GM08714 (cell line): ENCODE measurements around the gene UTP20.
A peak's percentile ranks its signal among the peaks of the same experiment; 100 is the strongest.
"Not testable (repeated sequence)": the region's sequence is repeated elsewhere in the genome, so short reads cannot be mapped to it uniquely, and the experiment has no call there.

ENCODE experiments used
- H3K4me3 ChIP-seq: fragments of 200-500 bp; sonication (Bioruptor generic); 2 replicates; pipeline ENCODE4 v1.5.1; 2014; ENCODE audit warnings: mild to moderate bottlenecking, low read length, inconsistent platforms
- ZNF274 ChIP-seq: IDR thresholded peaks from 2 replicates; pipeline ENCODE4 v1.6.1; 2012; ENCODE audit warnings: mild to moderate bottlenecking, low read depth, low read length

The UTP20 gene

GRCh38 chr12:101368016-101368415 is 88.1 kb downstream of the UTP20 start:
- no peak overlapping the region for H3K4me3 ChIP-seq
- no peak for TF ChIP-seq ZNF274

GRCh38 chr12:101372431-101372830 is 92.5 kb downstream of the UTP20 start:
- no peak overlapping the region for H3K4me3 ChIP-seq
- no peak for TF ChIP-seq ZNF274

GRCh38 chr12:101375573-101375972 is 95.7 kb downstream of the UTP20 start:
- no peak for TF ChIP-seq ZNF274
- no peak overlapping the region for H3K4me3 ChIP-seq

GRCh38 chr12:101379149-101379548 is 99.2 kb downstream of the UTP20 start:
- TF ChIP-seq ZNF274: no peak
- H3K4me3 ChIP-seq: no peak overlapping the region

- H3K4me3 ChIP-seq: not testable (repeated sequence)
These were observed 111.3 kb downstream of the UTP20 start for GRCh38 chr12:101391181-101391580.

- H3K4me3 ChIP-seq: peak overlapping the region; percentile 89
- TF ChIP-seq ZNF274: no peak
These were observed 127.1 kb downstream of the UTP20 start for GRCh38 chr12:101407049-101407435.

GRCh38 chr12:101407436-101408345 is 127.8 kb downstream of the UTP20 start, which contains the start of gene ARL1:
TSS of gene ARL1 (minus strand) at chr12:101407772. CDS start at chr12:101407645, 127 bp downstream.
- H3K4me3 ChIP-seq: peak within 1 kb of the TSS; percentile 89
- no peak for TF ChIP-seq ZNF274

GRCh38 chr12:101410169-101410568 is 130.3 kb downstream of the UTP20 start:
- H3K4me3 ChIP-seq: not testable (repeated sequence)

- no peak overlapping the region for H3K4me3 ChIP-seq
- no peak for TF ChIP-seq ZNF274
These were observed 134.7 kb downstream of the UTP20 start for GRCh38 chr12:101414533-101415119.

GRCh38 chr12:101415228-101415627 is 135.3 kb downstream of the UTP20 start:
- TF ChIP-seq ZNF274: no peak
- no peak overlapping the region for H3K4me3 ChIP-seq

GRCh38 chr12:101422066-101422465 is 142.2 kb downstream of the UTP20 start:
- H3K4me3 ChIP-seq: not testable (repeated sequence)

GRCh38 chr12:101424620-101425019 is 144.7 kb downstream of the UTP20 start:
- TF ChIP-seq ZNF274: no peak

GRCh38 chr12:101430456-101430855 is 150.6 kb downstream of the UTP20 start:
- no peak for TF ChIP-seq ZNF274
- no peak overlapping the region for H3K4me3 ChIP-seq

More at GRCh38 chr12:101424620-101425019, 144.7 kb downstream of the UTP20 start:
- no peak overlapping the region for H3K4me3 ChIP-seq

GRCh38 chr12:101436136-101436535 is 156.2 kb downstream of the UTP20 start:
- TF ChIP-seq ZNF274: no peak

More at GRCh38 chr12:101436136-101436535, 156.2 kb downstream of the UTP20 start:
- no peak overlapping the region for H3K4me3 ChIP-seq
